T-cell (primary cell): ENCODE results near the gene LRCH2. TPM values are rescaled to one million over a fixed set of nuclear protein-coding genes. Genes with fewer than 3 reads are reported as not detected.

Experiments
- ATAC-seq, 4 experiments: fragments of 200-7000 bp in 3 of 4; fragments of 150-1000 bp in 1 of 4; cut with Tn5 transposase; replicated peaks in 1 of 4; 1 replicate in 3 of 4; 2 replicates in 1 of 4; pipeline ENCODE4 v1.10.0; 2021; ENCODE audit warnings: moderate library complexity in 3 of 4, mild to moderate bottlenecking in 2 of 4, moderate number of reproducible peaks in 1 of 4
- CTCF ChIA-PET, 2 donors: fragments of 300-600 bp; sonication (Branson Sonifier 250); formaldehyde crosslinking; loops; one replicate each; lab custom pipeline; 2022; ENCODE audit warnings: antibody characterized with exemption in 2 of 2; lab: Charles Lee
- POLR2A ChIA-PET, 2 donors: fragments of 300-600 bp; sonication (Branson Sonifier 250); formaldehyde crosslinking; loops; one replicate each; lab custom pipeline; 2022; ENCODE audit warnings: antibody characterized with exemption in 2 of 2; lab: Charles Lee
- DNase-seq, 35 experiments: peaks; one replicate each; pipeline versions ENCODE4 v3.0.0 to v3.0.0-alpha.2; 2013 to 2023
- H3K27ac ChIP-seq: one replicate; pipeline ENCODE4 v1.5.1; 2013; ENCODE audit warnings: low read length
- H3K27me3 ChIP-seq, 2 experiments: replicated peaks in 1 of 2; 1 replicate in 1 of 2; 2 replicates in 1 of 2; pipeline versions ENCODE4 v1.6.1 to v1.7.0; 2013; ENCODE audit warnings: low read length in 1 of 2, mixed read lengths in 1 of 2; ENCODE audit not compliant: control insufficient read depth in 2 of 2, insufficient read depth in 2 of 2; ENCODE audit errors: extremely low read depth in 1 of 2
- H3K36me3 ChIP-seq, 2 donors: 1 replicate in 1 of 2; 2 replicates in 1 of 2; pipeline versions ENCODE4 v1.6.1 to v1.7.0; 2013; ENCODE audit warnings: low read length in 1 of 2; ENCODE audit not compliant: control insufficient read depth in 2 of 2, insufficient read depth in 1 of 2; ENCODE audit errors: extremely low read depth in 1 of 2
- H3K4me1 ChIP-seq, 2 experiments: 1 replicate in 1 of 2; 2 replicates in 1 of 2; pipeline versions ENCODE4 v1.6.1 to v1.7.0; 2013; ENCODE audit warnings: low read length in 2 of 2, mixed read lengths in 1 of 2; ENCODE audit not compliant: insufficient read depth in 2 of 2, control insufficient read depth in 1 of 2; ENCODE audit errors: extremely low read depth in 1 of 2
- H3K4me3 ChIP-seq, 2 donors: 1 replicate in 1 of 2; 2 replicates in 1 of 2; pipeline versions ENCODE4 v1.5.1 to v1.7.0; 2013; ENCODE audit warnings: mild to moderate bottlenecking in 2 of 2, low read length in 1 of 2, moderate library complexity in 1 of 2; ENCODE audit not compliant: control insufficient read depth in 1 of 2; ENCODE audit errors: extremely low read depth in 1 of 2
- H3K9me3 ChIP-seq: 2 replicates; pipeline ENCODE4 v1.7.0; 2013
- H3K27ac Mint-ChIP-seq, 2 donors: one replicate each; pipeline ENCODE4 v1.8.0; 2020 to 2021; ENCODE audit warnings: mild to moderate bottlenecking in 2 of 2, mixed read lengths in 2 of 2
- H3K27me3 Mint-ChIP-seq, 2 donors: one replicate each; pipeline ENCODE4 v1.8.0; 2021 to 2022; ENCODE audit warnings: mixed read lengths in 2 of 2
- H3K36me3 Mint-ChIP-seq: one replicate; pipeline ENCODE4 v1.8.0; 2021; ENCODE audit warnings: mixed read lengths
- H3K4me1 Mint-ChIP-seq, 3 donors: one replicate each; pipeline ENCODE4 v1.8.0; 2020 to 2022; ENCODE audit warnings: mixed read lengths in 3 of 3, mild to moderate bottlenecking in 1 of 3
- H3K4me3 Mint-ChIP-seq, 3 donors: one replicate each; pipeline ENCODE4 v1.8.0; 2020 to 2022; ENCODE audit warnings: mild to moderate bottlenecking in 3 of 3, mixed read lengths in 3 of 3, moderate library complexity in 3 of 3
- H3K9me3 Mint-ChIP-seq, 3 donors: one replicate each; pipeline ENCODE4 v1.8.0; 2020 to 2022; ENCODE audit warnings: mixed read lengths in 3 of 3
- WGBS: methylation state at CpG from one replicate; pipeline ENCODE4 v1.1.5; 2013; ENCODE audit warnings: missing lambda C conversion rate; ENCODE audit not compliant: insufficient coverage; 5-methylcytosine and 5-hydroxymethylcytosine counted together
- total RNA-seq, 35 experiments: library from RNA in 6 of 35; stranded (reverse) in 6 of 35; fragments of 120-200 nt in 1 of 35; gene quantifications; one replicate each; pipeline versions ENCODE4 v1.2.1 to v1.2.4 and lab custom pipeline; 2013 to 2026

The LRCH2 gene
- total RNA-seq, 5 donors from 2014 or later (not counting 1 experiment from before 2014, with no cell fraction given), result not detected

GRCh38 chrX:115237056-115237455 lies 3.2 kb upstream of the LRCH2 start:
- Histone ChIP-seq H3K9me3 (no peaks in the 10 kb centered on the region), H3K27me3 (peaks cover 0 to 5% of the 10 kb centered on the region in 2 experiments), H3K4me1 (no peaks in the 10 kb centered on the region), H3K4me3 (no peak overlapping the region), H3K27ac (no peak overlapping the region), H3K36me3 (no peaks in the 10 kb centered on the region)
- no peak overlapping the region for H3K4me3 Mint-ChIP-seq
- H3K9me3 Mint-ChIP-seq, result no peaks in the 10 kb centered on the region
- whole genome bisulfite sequencing, result no CpG with 5 or more reads among the region's 1 CpG
- no peak overlapping the region for H3K27ac Mint-ChIP-seq
- H3K27me3 Mint-ChIP-seq, result peaks cover 8 to 34% of the 10 kb centered on the region in 2 donors
- no peak for DNase-seq
- peaks cover 0 to 4% (median 4%) of the 10 kb centered on the region in 3 donors for H3K4me1 Mint-ChIP-seq
- ATAC-seq, result no peak
- POLR2A ChIA-PET, result no interaction called here
- no peaks in the 10 kb centered on the region for H3K36me3 Mint-ChIP-seq
- CTCF ChIA-PET, result interaction anchor here in 1 of 2 donors (0.7 kb wide), 1 partner anchor 132 kb away, joined by 3 read pairs; no protein-coding TSS in a partner anchor

GRCh38 chrX:115236560-115236959 lies 2.7 kb upstream of the LRCH2 start:
- no peak for DNase-seq
- H3K4me3 ChIP-seq, result no peak overlapping the region
- no peak overlapping the region for H3K4me3 Mint-ChIP-seq
- H3K4me1 ChIP-seq, result no peaks in the 10 kb centered on the region
- ChIA-PET CTCF (interaction anchor here in 1 of 2 donors (0.7 kb wide), 1 partner anchor 133 kb away, joined by 3 read pairs; no protein-coding TSS in a partner anchor), POLR2A (no interaction called here)
- peaks cover 12 to 39% of the 10 kb centered on the region in 2 donors for H3K27me3 Mint-ChIP-seq
- no peak overlapping the region for H3K27ac ChIP-seq
- no peak for ATAC-seq
- H3K27ac Mint-ChIP-seq, result no peak overlapping the region
- peaks cover 0 to 4% (median 4%) of the 10 kb centered on the region in 3 donors for H3K4me1 Mint-ChIP-seq
- H3K9me3 Mint-ChIP-seq, result no peaks in the 10 kb centered on the region
- no peaks in the 10 kb centered on the region for H3K9me3 ChIP-seq
- H3K27me3 ChIP-seq, result peaks cover 0 to 5% of the 10 kb centered on the region in 2 experiments
- H3K36me3 ChIP-seq, result no peaks in the 10 kb centered on the region
- no peaks in the 10 kb centered on the region for H3K36me3 Mint-ChIP-seq

- Histone ChIP-seq H3K36me3 (no peaks in the 10 kb centered on the region), H3K4me1 (no peaks in the 10 kb centered on the region), H3K4me3 (no peak overlapping the region), H3K27me3 (peaks cover 0 to 5% of the 10 kb centered on the region in 2 experiments), H3K9me3 (no peaks in the 10 kb centered on the region), H3K27ac (no peak overlapping the region)
- POLR2A ChIA-PET, result no interaction called here
- no peak for DNase-seq
- CTCF ChIA-PET, result no interaction called here
- Mint-ChIP-seq H3K27me3 (peaks cover 12 to 53% of the 10 kb centered on the region in 2 donors), H3K36me3 (no peaks in the 10 kb centered on the region), H3K9me3 (no peaks in the 10 kb centered on the region), H3K27ac (no peak overlapping the region), H3K4me3 (no peak overlapping the region), H3K4me1 (peaks cover 0 to 4% (median 4%) of the 10 kb centered on the region in 3 donors)
- WGBS, result no CpG with 5 or more reads among the region's 3 CpGs
- no peak for ATAC-seq
Measured at GRCh38 chrX:115234461-115234860, 565 bp upstream of the LRCH2 start.

- H3K27me3 Mint-ChIP-seq, result peaks cover 12 to 50% of the 10 kb centered on the region in 2 donors
- Histone ChIP-seq H3K27me3 (peaks cover 0 to 5% of the 10 kb centered on the region in 2 experiments), H3K27ac (no peak overlapping the region), H3K4me3 (peak overlapping the region in 1 of 2 donors; percentile 38), H3K4me1 (no peaks in the 10 kb centered on the region), H3K36me3 (no peaks in the 10 kb centered on the region), H3K9me3 (no peaks in the 10 kb centered on the region)
- no peaks in the 10 kb centered on the region for H3K36me3 Mint-ChIP-seq
- ChIA-PET POLR2A (no interaction called here), CTCF (no interaction called here)
- H3K4me3 Mint-ChIP-seq, result peak overlapping the region in 1 of 3 donors; percentile 12
- ATAC-seq (no peak), DNase-seq (no peak)
- H3K9me3 Mint-ChIP-seq, result no peaks in the 10 kb centered on the region
- H3K4me1 Mint-ChIP-seq, result peaks cover 0 to 4% (median 4%) of the 10 kb centered on the region in 3 donors
- WGBS, result no CpG with 5 or more reads among the region's 6 CpGs
- H3K27ac Mint-ChIP-seq, result no peak overlapping the region
Measured at GRCh38 chrX:115232933-115233496, 881 bp downstream of the LRCH2 start.

GRCh38 chrX:115229337-115230003 lies 4.4 kb downstream of the LRCH2 start:
- H3K4me1 Mint-ChIP-seq, result peaks cover 0 to 4% (median 4%) of the 10 kb centered on the region in 3 donors
- H3K27me3 Mint-ChIP-seq, result peaks cover 12 to 33% of the 10 kb centered on the region in 2 donors
- H3K9me3 Mint-ChIP-seq, result no peaks in the 10 kb centered on the region
- ATAC-seq, result no peak
- no peak overlapping the region for H3K4me3 Mint-ChIP-seq
- H3K27ac ChIP-seq, result no peak overlapping the region
- H3K27me3 ChIP-seq, result peaks cover 0 to 5% of the 10 kb centered on the region in 2 experiments
- no peak for DNase-seq
- no peak overlapping the region for H3K27ac Mint-ChIP-seq
- no peaks in the 10 kb centered on the region for H3K36me3 ChIP-seq
- CTCF ChIA-PET, result interaction anchor here in 1 of 2 donors (0.6 kb wide), 1 partner anchor 247 kb away, joined by 3 read pairs; no protein-coding TSS in a partner anchor
- POLR2A ChIA-PET, result no interaction called here
- WGBS, result no CpG with 5 or more reads among the region's 4 CpGs
- no peak overlapping the region for H3K4me3 ChIP-seq
- H3K9me3 ChIP-seq, result no peaks in the 10 kb centered on the region
- H3K36me3 Mint-ChIP-seq, result no peaks in the 10 kb centered on the region
- H3K4me1 ChIP-seq, result no peaks in the 10 kb centered on the region

GRCh38 chrX:115226929-115227328 lies 7.0 kb downstream of the LRCH2 start:
- H3K9me3 ChIP-seq, result no peaks in the 10 kb centered on the region
- DNase-seq (no peak), ATAC-seq (no peak)
- H3K4me1 ChIP-seq, result no peaks in the 10 kb centered on the region
- no peak overlapping the region for H3K27ac Mint-ChIP-seq
- WGBS, result no CpG with 5 or more reads among the region's 1 CpG
- no peaks in the 10 kb centered on the region for H3K9me3 Mint-ChIP-seq
- ChIA-PET CTCF (no interaction called here), POLR2A (no interaction called here)
- H3K36me3 ChIP-seq, result no peaks in the 10 kb centered on the region
- H3K4me3 ChIP-seq, result no peak overlapping the region
- no peaks in the 10 kb centered on the region for H3K36me3 Mint-ChIP-seq
- H3K4me3 Mint-ChIP-seq, result no peak overlapping the region
- H3K27ac ChIP-seq, result no peak overlapping the region
- H3K27me3 Mint-ChIP-seq, result peaks cover 3 to 24% of the 10 kb centered on the region in 2 donors
- no peaks in the 10 kb centered on the region for H3K4me1 Mint-ChIP-seq
- no peaks in the 10 kb centered on the region for H3K27me3 ChIP-seq
